B cell (primary cell): ENCODE results near the gene CHCHD3. TPM values are rescaled to one million over a fixed set of nuclear protein-coding genes. Genes with fewer than 3 reads are reported as not detected.

ENCODE experiments used
- ATAC-seq: fragments of 200-7000 bp; cut with Tn5 transposase; one replicate; pipeline ENCODE4 v1.10.0; 2021; ENCODE audit warnings: low read depth, mild to moderate bottlenecking, moderate number of reproducible peaks, moderate library complexity
- CTCF ChIA-PET: fragments of 350-600 bp; sonication (Branson Sonifier 250); formaldehyde crosslinking; loops from one replicate; lab custom pipeline; 2021; ENCODE audit warnings: antibody characterized with exemption, inconsistent platforms; lab: Charles Lee
- POLR2A ChIA-PET: fragments of 350-600 bp; sonication (Branson Sonifier 250); formaldehyde crosslinking; loops from one replicate; lab custom pipeline; 2021; ENCODE audit warnings: antibody characterized with exemption; lab: Charles Lee
- DNase-seq: peaks from one replicate; pipeline ENCODE4 v3.0.0; 2013
- H2AFZ ChIP-seq: 2 replicates; pipeline ENCODE4 v1.6.1; 2012; ENCODE audit warnings: mild to moderate bottlenecking, low read depth, low read length; ENCODE audit not compliant: insufficient read depth, poor library complexity, severe bottlenecking
- H3K27ac ChIP-seq, 2 donors: 1 replicate in 1 of 2; 2 replicates in 1 of 2; pipeline ENCODE4 v1.5.1; 2012 to 2013; ENCODE audit warnings: low read length in 2 of 2, mild to moderate bottlenecking in 2 of 2, moderate library complexity in 1 of 2
- H3K27me3 ChIP-seq, 4 experiments: fragments of 200-600 bp in 1 of 4; sonication (generic) in 1 of 4; replicated peaks in 1 of 4; 1 replicate in 2 of 4; 2 replicates in 2 of 4; pipeline versions ENCODE4 v1.6.1 to v1.7.0; 2013 to 2016; ENCODE audit warnings: low read length in 3 of 4, mild to moderate bottlenecking in 2 of 4, mixed read lengths in 1 of 4, moderate library complexity in 1 of 4; ENCODE audit not compliant: insufficient read depth in 4 of 4, control insufficient read depth in 3 of 4; ENCODE audit errors: control extremely low read depth in 1 of 4
- H3K36me3 ChIP-seq, 2 experiments: replicated peaks in 1 of 2; 1 replicate in 1 of 2; 2 replicates in 1 of 2; pipeline versions ENCODE4 v1.6.1 to v1.7.1; 2013; ENCODE audit warnings: low read length in 1 of 2; ENCODE audit not compliant: insufficient read depth in 2 of 2, control insufficient read depth in 1 of 2; ENCODE audit errors: control extremely low read depth in 1 of 2, extremely low read depth in 1 of 2
- H3K4me1 ChIP-seq, 2 donors: fragments of 200-600 bp in 1 of 2; sonication (generic) in 1 of 2; 1 replicate in 1 of 2; 2 replicates in 1 of 2; pipeline versions ENCODE4 v1.5.1 to v1.6.1; 2013 to 2017; ENCODE audit warnings: low read length in 2 of 2; ENCODE audit not compliant: control insufficient read depth in 2 of 2, insufficient read depth in 2 of 2
- H3K4me2 ChIP-seq: replicated peaks from 2 replicates; pipeline ENCODE3; 2012; ENCODE audit warnings: mild to moderate bottlenecking, low read depth, low read length; ENCODE audit not compliant: poor library complexity, severe bottlenecking
- H3K4me3 ChIP-seq, 5 experiments: fragments of 200-600 bp in 1 of 5; sonication (generic) in 1 of 5; 1 replicate in 3 of 5; 2 replicates in 2 of 5; pipeline versions ENCODE4 v1.5.1 to v1.7.0; 2011 to 2016; ENCODE audit warnings: low read length in 4 of 5, mild to moderate bottlenecking in 4 of 5, low read depth in 2 of 5, control low read depth in 1 of 5, moderate library complexity in 1 of 5; ENCODE audit not compliant: insufficient read depth in 1 of 5; ENCODE audit errors: control extremely low read depth in 1 of 5, extremely low read depth in 1 of 5
- H3K79me2 ChIP-seq: fragments of 200-600 bp; sonication (generic); one replicate; pipeline ENCODE4 v1.6.0; 2016; ENCODE audit warnings: low read length; ENCODE audit not compliant: control insufficient read depth, insufficient read depth
- H3K9ac ChIP-seq: fragments of 200-600 bp; sonication (generic); 2 replicates; pipeline ENCODE4 v1.6.1; 2017; ENCODE audit warnings: mild to moderate bottlenecking, low read length, moderate library complexity
- H3K9me3 ChIP-seq, 3 donors: one replicate each; pipeline versions ENCODE4 v1.6.1 to v1.7.1; 2013; ENCODE audit warnings: low read length in 2 of 3; ENCODE audit not compliant: control insufficient read depth in 2 of 3, insufficient read depth in 1 of 3; ENCODE audit errors: control extremely low read depth in 1 of 3
- H4K20me1 ChIP-seq: 2 replicates; pipeline ENCODE4 v1.6.0; 2012; ENCODE audit warnings: mild to moderate bottlenecking, low read length; ENCODE audit not compliant: insufficient read depth, control insufficient read depth, poor library complexity, severe bottlenecking
- H3K27ac Mint-ChIP-seq: one replicate; pipeline ENCODE4 v1.8.0; 2021; ENCODE audit warnings: mixed read lengths
- H3K27me3 Mint-ChIP-seq: one replicate; pipeline ENCODE4 v1.8.0; 2021; ENCODE audit warnings: mixed read lengths
- H3K4me1 Mint-ChIP-seq: one replicate; pipeline ENCODE4 v1.8.0; 2021; ENCODE audit warnings: mixed read lengths
- H3K4me3 Mint-ChIP-seq: one replicate; pipeline ENCODE4 v1.8.0; 2021; ENCODE audit warnings: mixed read lengths
- H3K9me3 Mint-ChIP-seq: one replicate; pipeline ENCODE4 v1.8.0; 2022; ENCODE audit warnings: mixed read lengths; ENCODE audit not compliant: insufficient read depth
- EZH2 ChIP-seq: IDR thresholded peaks from 2 replicates; pipeline ENCODE4 v1.6.1; 2012; ENCODE audit warnings: borderline replicate concordance, low read depth, mild to moderate bottlenecking, moderate library complexity, low read length; ENCODE audit not compliant: insufficient read depth, poor library complexity, severe bottlenecking
- WGBS: methylation state at CpG from one replicate; pipeline ENCODE4 v1.1.5; 2013; ENCODE audit warnings: missing lambda C conversion rate; ENCODE audit not compliant: insufficient coverage; 5-methylcytosine and 5-hydroxymethylcytosine counted together
- intact Hi-C: fragments of 100-400 bp; cut with micrococcal nuclease; formaldehyde crosslinking; loops from one replicate; pipeline ENCODE4 v1.10.0; 2022
- polyA plus RNA-seq: library from polyadenylated mRNA; depleted of rRNA; stranded (reverse); fragments of >200 nt; gene quantifications from 2 replicates; pipeline ENCODE4 v1.2.3, GENCODE V29; 2012
- total RNA-seq, 2 donors: library from RNA; stranded (reverse); fragments of 120-200 nt in 1 of 2; gene quantifications; 1 replicate in 1 of 2; 2 replicates in 1 of 2; pipeline versions ENCODE4 v1.2.3 to v1.2.4, GENCODE V29; 2013 to 2022
- TF ChIP-seq, protein P1 (sequence below): fragments of 200-600 bp; IDR thresholded peaks from one replicate; pipeline ENCODE4 v1.8.0; 2022; ENCODE audit warnings: antibody characterized with exemption, mild to moderate bottlenecking

CHCHD3 gene
- total and polyA plus RNA-seq, 2 donors (not counting 1 experiment from before 2014, with no cell fraction given), result 20.1 to 38.4 TPM

DNA sequence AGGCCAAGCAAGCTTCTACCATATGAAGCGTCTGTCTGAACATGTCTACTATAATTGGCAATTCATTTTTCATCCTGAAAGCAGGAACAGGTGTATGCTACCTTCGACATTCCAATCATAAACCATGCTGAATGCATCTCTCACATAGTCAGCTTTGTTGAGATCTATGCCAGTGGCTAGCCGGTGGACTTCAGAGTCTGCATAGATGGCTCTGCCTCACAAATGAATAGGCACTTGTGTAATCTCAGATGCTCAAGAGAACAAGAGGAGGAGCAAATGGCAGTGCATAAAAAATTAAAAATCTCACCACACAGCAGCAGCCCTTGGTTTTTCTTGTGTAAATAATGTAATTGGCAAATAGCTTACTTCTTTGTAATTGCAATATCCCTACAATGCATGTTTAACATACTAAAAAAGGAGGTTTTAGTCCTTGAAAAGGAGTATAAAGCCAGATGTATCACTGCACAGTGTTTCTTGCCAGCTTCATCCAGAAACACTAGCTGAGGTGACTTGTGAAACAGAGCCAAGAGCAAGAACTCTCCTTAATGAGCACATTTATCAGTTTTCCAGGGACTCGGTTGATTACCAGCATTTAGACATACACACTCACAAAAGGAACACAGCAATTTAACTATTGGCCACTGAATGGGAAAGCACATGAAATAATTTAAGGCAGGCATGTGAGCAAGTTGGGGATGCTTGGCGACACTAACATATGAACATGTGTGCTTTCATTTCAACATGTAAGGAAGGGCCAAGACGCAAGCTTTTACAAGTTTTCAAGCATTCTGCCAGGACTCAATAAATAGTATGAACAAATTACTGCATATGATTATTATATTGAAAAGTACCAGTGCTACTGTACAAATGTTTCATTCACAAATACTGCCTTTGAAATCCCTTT lies 255.7 kb downstream of the CHCHD3 start:
- Histone ChIP-seq H3K36me3 (peaks cover 2 to 9% of the 10 kb centered on the region in 2 experiments), H3K9me3 (no peaks in the 10 kb centered on the region), H2AFZ (no peak overlapping the region), H3K27ac (no peak overlapping the region), H3K79me2 (no peaks in the 10 kb centered on the region), H3K27me3 (no peaks in the 10 kb centered on the region), H3K9ac (no peak overlapping the region), H3K4me3 (no peak overlapping the region), H3K4me1 (no peaks in the 10 kb centered on the region), H4K20me1 (no peaks in the 10 kb centered on the region), H3K4me2 (no peak overlapping the region)
- intact Hi-C loops, result no loop called here
- WGBS, result 100% methylated on average over 3 of the region's 6 CpGs
- H3K27me3 Mint-ChIP-seq, result no peaks in the 10 kb centered on the region
- ChIA-PET POLR2A (no interaction called here), CTCF (no interaction called here)
- TF ChIP-seq, protein P1, sequence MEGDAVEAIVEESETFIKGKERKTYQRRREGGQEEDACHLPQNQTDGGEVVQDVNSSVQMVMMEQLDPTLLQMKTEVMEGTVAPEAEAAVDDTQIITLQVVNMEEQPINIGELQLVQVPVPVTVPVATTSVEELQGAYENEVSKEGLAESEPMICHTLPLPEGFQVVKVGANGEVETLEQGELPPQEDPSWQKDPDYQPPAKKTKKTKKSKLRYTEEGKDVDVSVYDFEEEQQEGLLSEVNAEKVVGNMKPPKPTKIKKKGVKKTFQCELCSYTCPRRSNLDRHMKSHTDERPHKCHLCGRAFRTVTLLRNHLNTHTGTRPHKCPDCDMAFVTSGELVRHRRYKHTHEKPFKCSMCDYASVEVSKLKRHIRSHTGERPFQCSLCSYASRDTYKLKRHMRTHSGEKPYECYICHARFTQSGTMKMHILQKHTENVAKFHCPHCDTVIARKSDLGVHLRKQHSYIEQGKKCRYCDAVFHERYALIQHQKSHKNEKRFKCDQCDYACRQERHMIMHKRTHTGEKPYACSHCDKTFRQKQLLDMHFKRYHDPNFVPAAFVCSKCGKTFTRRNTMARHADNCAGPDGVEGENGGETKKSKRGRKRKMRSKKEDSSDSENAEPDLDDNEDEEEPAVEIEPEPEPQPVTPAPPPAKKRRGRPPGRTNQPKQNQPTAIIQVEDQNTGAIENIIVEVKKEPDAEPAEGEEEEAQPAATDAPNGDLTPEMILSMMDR, result no peak
- no peak for TF ChIP-seq EZH2
- no peak overlapping the region for H3K27ac Mint-ChIP-seq
- H3K4me3 Mint-ChIP-seq, result no peak overlapping the region
- ATAC-seq, result no peak
- H3K4me1 Mint-ChIP-seq, result no peaks in the 10 kb centered on the region
- no peak for DNase-seq
- H3K9me3 Mint-ChIP-seq, result no peaks in the 10 kb centered on the region

DNA sequence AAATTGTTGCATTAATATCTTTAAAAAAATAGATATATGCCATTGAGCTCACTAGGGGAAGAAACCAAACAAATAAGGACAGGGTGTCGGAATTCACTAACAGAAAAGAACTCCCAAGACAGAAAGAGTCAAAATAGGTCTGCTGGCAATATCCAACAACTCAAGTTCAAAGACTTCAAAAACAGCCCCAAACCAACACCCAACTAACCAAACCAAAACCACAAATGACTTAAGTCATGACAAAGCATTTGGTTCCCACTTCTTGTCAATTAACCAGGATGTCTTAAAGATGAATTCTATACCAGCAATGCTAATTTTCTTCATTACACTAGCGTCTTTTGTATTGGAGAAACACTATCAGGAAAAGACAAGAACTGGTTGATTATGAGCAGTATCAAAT lies 256.7 kb downstream of the CHCHD3 start:
- H3K79me2 ChIP-seq, result no peaks in the 10 kb centered on the region
- intact Hi-C loops, result no loop called here
- no peaks in the 10 kb centered on the region for H3K27me3 ChIP-seq
- no peaks in the 10 kb centered on the region for H3K4me1 Mint-ChIP-seq
- H3K27ac ChIP-seq, result no peak overlapping the region
- no peak overlapping the region for H3K9ac ChIP-seq
- no peak overlapping the region for H3K4me3 Mint-ChIP-seq
- H3K4me1 ChIP-seq, result no peaks in the 10 kb centered on the region
- no peaks in the 10 kb centered on the region for H3K9me3 ChIP-seq
- CTCF ChIA-PET, result no interaction called here
- H3K36me3 ChIP-seq, result peaks cover 2 to 9% of the 10 kb centered on the region in 2 experiments
- ATAC-seq, result no peak
- no peak overlapping the region for H3K27ac Mint-ChIP-seq
- H3K9me3 Mint-ChIP-seq, result no peaks in the 10 kb centered on the region
- 100% methylated on average over 1 of the region's 2 CpGs for WGBS
- H2AFZ ChIP-seq, result no peak overlapping the region
- no peak overlapping the region for H3K4me2 ChIP-seq
- POLR2A ChIA-PET, result no interaction called here
- H3K27me3 Mint-ChIP-seq, result no peaks in the 10 kb centered on the region
- DNase-seq, result no peak
- no peak overlapping the region for H3K4me3 ChIP-seq
- H4K20me1 ChIP-seq, result no peaks in the 10 kb centered on the region
- TF ChIP-seq, protein P1, result no peak
- no peak for TF ChIP-seq EZH2
